Measurements from ENCODE around the gene ENAM.

DNA sequence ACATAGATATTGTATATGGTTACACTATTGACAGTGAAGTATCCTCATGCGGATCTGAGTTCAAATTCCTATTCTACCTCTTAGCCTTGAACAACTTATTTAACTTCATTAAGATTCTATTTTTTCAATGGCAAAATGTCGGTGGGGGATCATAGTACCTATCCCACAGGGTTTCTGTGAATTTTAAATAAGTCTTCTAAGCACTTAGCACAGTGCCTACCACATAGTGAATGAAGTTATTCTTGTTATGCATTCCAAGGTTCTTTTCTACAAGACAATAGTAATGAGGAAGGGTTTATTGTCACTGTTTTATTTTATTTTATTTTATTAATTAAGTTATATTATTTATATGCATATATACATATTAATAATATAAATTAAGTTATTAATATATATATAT lies 8.8 kb upstream of the ENAM start:
- TF ChIP-seq, protein P1, sequence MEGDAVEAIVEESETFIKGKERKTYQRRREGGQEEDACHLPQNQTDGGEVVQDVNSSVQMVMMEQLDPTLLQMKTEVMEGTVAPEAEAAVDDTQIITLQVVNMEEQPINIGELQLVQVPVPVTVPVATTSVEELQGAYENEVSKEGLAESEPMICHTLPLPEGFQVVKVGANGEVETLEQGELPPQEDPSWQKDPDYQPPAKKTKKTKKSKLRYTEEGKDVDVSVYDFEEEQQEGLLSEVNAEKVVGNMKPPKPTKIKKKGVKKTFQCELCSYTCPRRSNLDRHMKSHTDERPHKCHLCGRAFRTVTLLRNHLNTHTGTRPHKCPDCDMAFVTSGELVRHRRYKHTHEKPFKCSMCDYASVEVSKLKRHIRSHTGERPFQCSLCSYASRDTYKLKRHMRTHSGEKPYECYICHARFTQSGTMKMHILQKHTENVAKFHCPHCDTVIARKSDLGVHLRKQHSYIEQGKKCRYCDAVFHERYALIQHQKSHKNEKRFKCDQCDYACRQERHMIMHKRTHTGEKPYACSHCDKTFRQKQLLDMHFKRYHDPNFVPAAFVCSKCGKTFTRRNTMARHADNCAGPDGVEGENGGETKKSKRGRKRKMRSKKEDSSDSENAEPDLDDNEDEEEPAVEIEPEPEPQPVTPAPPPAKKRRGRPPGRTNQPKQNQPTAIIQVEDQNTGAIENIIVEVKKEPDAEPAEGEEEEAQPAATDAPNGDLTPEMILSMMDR (IDR thresholded peaks at IDR 0.05) = no peak
- no peak for TF ChIP-seq SIN3A (IDR thresholded peaks at IDR 0.05; ENCODE audit: borderline replicate concordance, insufficient read depth, low read depth, low read length)
- TF ChIP-seq, protein P2, sequence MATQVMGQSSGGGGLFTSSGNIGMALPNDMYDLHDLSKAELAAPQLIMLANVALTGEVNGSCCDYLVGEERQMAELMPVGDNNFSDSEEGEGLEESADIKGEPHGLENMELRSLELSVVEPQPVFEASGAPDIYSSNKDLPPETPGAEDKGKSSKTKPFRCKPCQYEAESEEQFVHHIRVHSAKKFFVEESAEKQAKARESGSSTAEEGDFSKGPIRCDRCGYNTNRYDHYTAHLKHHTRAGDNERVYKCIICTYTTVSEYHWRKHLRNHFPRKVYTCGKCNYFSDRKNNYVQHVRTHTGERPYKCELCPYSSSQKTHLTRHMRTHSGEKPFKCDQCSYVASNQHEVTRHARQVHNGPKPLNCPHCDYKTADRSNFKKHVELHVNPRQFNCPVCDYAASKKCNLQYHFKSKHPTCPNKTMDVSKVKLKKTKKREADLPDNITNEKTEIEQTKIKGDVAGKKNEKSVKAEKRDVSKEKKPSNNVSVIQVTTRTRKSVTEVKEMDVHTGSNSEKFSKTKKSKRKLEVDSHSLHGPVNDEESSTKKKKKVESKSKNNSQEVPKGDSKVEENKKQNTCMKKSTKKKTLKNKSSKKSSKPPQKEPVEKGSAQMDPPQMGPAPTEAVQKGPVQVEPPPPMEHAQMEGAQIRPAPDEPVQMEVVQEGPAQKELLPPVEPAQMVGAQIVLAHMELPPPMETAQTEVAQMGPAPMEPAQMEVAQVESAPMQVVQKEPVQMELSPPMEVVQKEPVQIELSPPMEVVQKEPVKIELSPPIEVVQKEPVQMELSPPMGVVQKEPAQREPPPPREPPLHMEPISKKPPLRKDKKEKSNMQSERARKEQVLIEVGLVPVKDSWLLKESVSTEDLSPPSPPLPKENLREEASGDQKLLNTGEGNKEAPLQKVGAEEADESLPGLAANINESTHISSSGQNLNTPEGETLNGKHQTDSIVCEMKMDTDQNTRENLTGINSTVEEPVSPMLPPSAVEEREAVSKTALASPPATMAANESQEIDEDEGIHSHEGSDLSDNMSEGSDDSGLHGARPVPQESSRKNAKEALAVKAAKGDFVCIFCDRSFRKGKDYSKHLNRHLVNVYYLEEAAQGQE (IDR thresholded peaks at IDR 0.05; ENCODE audit: insufficient read depth in 1 of 2, low read depth in 2 of 2, low read length in 1 of 2) = no peak
- no peak for TF ChIP-seq POLR2AphosphoS5 (IDR thresholded peaks at IDR 0.05; ENCODE audit: low read depth, low read length)
- TF ChIP-seq TCF7L2 (IDR thresholded peaks at IDR 0.05; ENCODE audit: low read depth, low read length) = no peak

Measured in Panc1 (cell line).